Mucosa of rectum (tissue), 2 donors: ENCODE results near the gene ADISSP.
A peak's percentile ranks its signal among the peaks of the same experiment; 100 is the strongest.
"Not testable (repeated sequence)": the region's sequence is repeated elsewhere in the genome, so short reads cannot be mapped to it uniquely, and the experiment has no call there.

Experiments
- H3K27ac ChIP-seq, 2 donors: one replicate each; pipeline ENCODE4 v1.7.0; 2013; ENCODE audit warnings: inconsistent platforms in 2 of 2, low read depth in 2 of 2, low read length in 2 of 2
- H3K27me3 ChIP-seq, 2 donors: one replicate each; pipeline ENCODE4 v1.7.0; 2013; ENCODE audit warnings: low read length in 2 of 2; ENCODE audit not compliant: control insufficient read depth in 2 of 2, insufficient read depth in 2 of 2
- H3K36me3 ChIP-seq, 2 donors: one replicate each; pipeline ENCODE4 v1.7.0; 2013; ENCODE audit warnings: low read length in 2 of 2; ENCODE audit not compliant: control insufficient read depth in 2 of 2, insufficient read depth in 2 of 2
- H3K4me1 ChIP-seq, 2 donors: one replicate each; pipeline ENCODE4 v1.7.0; 2013; ENCODE audit warnings: low read length in 2 of 2, mild to moderate bottlenecking in 1 of 2; ENCODE audit not compliant: control insufficient read depth in 2 of 2, insufficient read depth in 2 of 2
- H3K4me3 ChIP-seq, 2 donors: one replicate each; pipeline ENCODE4 v1.7.0; 2013; ENCODE audit warnings: low read length in 2 of 2
- H3K9ac ChIP-seq, 2 donors: one replicate each; pipeline ENCODE4 v1.7.0; 2013; ENCODE audit warnings: low read length in 2 of 2, low read depth in 1 of 2, mild to moderate bottlenecking in 1 of 2
- H3K9me3 ChIP-seq, 2 donors: one replicate each; pipeline ENCODE4 v1.7.0; 2013; ENCODE audit warnings: low read length in 2 of 2; ENCODE audit not compliant: control insufficient read depth in 2 of 2
- donor health status: healthy.
- donor health status: Normal muscosa, but diverticular disease.

ADISSP gene

DNA sequence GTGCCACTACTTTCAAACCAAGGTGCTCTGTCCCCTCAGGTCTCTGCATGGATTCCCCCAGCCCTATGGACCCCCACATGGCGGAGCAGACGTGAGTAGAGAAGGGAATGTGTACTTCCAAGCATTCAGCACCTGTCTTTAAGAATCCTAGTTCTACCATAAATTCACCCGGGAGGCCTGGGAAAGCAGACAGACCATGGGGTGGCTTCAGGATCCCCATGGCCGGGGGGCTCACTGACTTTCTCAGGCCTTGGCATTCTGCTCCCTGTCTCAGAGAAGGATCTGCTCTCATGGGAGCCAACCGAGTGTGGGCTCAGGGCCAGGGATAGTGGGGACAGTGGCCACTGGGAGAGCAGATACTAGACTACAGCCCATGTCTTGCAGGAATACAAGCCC, 30.8 kb upstream of the ADISSP start:
- Histone ChIP-seq H3K27ac (peak overlapping the region; percentile 39 to 62), H3K36me3 (peaks cover 17 to 18% of the 10 kb centered on the region in 2 donors), H3K9ac (peak overlapping the region in 1 of 2 donors; percentile 6), H3K27me3 (no peaks in the 10 kb centered on the region), H3K9me3 (no peaks in the 10 kb centered on the region), H3K4me1 (peaks cover 45 to 47% of the 10 kb centered on the region in 2 donors), H3K4me3 (peak overlapping the region in 1 of 2 donors; percentile 71)

DNA sequence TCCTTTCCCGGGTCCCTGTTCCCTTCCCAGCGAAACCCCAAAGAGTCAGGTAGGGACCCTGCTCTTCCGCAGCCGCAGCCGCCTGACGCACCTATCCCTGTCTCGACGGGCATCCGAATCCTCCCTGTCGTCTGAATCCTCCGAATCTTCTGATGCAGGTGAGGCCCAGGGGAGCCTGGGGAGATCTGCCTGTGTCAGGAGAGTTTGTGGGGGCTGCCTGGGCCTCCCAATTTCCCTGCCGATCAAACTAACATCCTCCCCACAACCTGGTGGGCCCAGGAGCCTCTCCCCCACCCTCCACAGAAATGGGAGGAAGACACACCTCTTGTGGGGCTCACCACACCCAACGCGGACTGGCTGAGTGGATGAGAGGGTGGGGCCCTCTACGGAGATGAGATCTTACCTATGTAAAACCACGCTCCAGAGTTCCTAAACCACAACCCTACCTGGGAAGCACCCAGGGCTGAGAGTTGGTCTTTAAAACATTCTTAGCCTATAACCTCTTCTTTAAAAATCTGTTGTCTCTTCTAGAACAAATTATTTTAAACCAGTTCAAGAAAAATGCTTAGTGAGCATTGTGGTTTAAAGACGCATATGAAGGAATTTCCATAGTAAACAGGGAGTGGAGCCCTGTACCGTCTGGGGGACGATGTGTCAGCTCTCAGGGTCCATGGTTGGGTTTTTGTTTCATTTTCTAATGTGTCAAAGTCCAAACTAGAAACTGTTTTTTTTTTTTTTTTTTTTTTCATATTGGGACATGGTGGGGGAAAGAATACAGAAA, 30.2 kb upstream of the ADISSP start:
- peak overlapping the region; percentile 39 to 62 for H3K27ac ChIP-seq
- H3K36me3 ChIP-seq: peaks cover 11 to 15% of the 10 kb centered on the region in 2 donors
- peaks cover 45 to 47% of the 10 kb centered on the region in 2 donors for H3K4me1 ChIP-seq
- peak overlapping the region; percentile 71 to 79 for H3K4me3 ChIP-seq
- no peaks in the 10 kb centered on the region for H3K9me3 ChIP-seq
- H3K27me3 ChIP-seq: no peaks in the 10 kb centered on the region
- H3K9ac ChIP-seq: peak overlapping the region; percentile 6 to 19

DNA sequence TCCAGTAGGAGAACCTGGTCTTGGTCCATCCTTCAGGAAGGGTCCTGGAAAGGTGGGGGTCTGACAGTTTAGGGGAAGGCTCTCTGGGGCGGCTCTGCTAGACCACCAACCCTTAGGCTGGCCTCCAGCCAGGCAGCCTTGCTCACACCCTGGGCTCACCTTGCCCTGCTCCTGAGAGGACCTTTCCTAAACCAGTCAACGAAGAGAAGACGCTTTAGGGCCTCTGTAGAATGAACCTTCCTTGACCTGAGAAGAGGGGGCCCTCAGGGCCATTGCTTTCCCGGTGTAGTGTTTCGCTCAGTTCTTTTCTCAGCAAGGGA, 29.6 kb upstream of the ADISSP start:
- Histone ChIP-seq H3K27ac (peak overlapping the region in 1 of 2 donors; percentile 62), H3K9me3 (no peaks in the 10 kb centered on the region), H3K27me3 (no peaks in the 10 kb centered on the region), H3K4me1 (peaks cover 45 to 47% of the 10 kb centered on the region in 2 donors), H3K9ac (peak overlapping the region; percentile 2 to 27), H3K4me3 (peak overlapping the region; percentile 71 to 79), H3K36me3 (peaks cover 5 to 12% of the 10 kb centered on the region in 2 donors)

GRCh38 chr20:3796477-3797225, 29.1 kb upstream of the ADISSP start:
- Histone ChIP-seq H3K27ac (peak overlapping the region in 1 of 2 donors; percentile 98), H3K4me1 (peaks cover 45 to 47% of the 10 kb centered on the region in 2 donors), H3K9ac (peak overlapping the region; percentile 27 to 63), H3K9me3 (no peaks in the 10 kb centered on the region), H3K36me3 (peaks cover 5 to 6% of the 10 kb centered on the region in 2 donors), H3K27me3 (no peaks in the 10 kb centered on the region), H3K4me3 (peak overlapping the region; percentile 71 to 79)

DNA sequence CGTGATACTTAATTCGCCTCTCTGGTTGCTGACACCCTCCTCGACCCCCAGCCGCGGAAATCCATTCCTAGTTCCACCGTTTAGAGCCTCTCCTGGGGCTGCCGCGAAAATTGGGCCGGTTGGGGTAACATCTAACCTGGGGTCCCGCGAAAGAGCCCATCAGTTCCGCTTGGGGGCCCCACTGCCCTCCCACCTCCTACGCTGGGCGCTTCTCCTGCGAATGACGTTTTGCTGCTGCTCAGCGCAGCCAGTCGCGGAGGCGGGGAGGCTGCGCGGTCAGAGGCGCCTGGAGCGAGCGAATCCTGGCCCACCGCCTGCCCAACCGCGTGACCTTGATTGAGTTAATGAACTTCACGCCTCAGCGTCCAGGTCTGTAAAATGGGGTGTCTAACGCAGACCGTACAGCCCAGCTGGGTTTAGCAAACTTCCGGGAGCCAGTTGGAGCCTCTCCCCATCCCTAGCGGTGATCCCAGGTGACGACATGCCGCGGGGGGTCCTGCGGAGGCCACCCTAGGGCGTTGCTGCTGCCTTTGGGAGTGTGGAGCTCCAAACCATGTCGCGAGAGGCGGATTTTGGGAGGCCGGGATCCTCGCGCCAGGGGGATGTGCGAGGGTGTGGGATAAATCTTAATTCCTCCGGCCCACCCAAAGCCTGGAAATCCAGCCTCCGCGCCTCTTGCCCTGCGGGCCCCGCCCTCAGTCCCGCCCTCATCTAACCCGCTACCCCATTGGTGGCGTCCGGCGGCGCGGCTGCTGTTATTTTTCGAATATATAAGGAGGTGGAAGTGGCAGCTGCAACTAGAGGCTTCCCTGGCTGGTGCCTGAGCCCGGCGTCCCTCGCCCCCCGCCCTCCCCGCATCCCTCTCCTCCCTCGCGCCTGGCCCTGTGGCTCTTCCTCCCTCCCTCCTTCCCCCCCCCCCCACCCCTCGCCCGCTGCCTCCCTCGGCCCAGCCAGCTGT, 28.2 kb upstream of the ADISSP start, which contains the start of gene CDC25B:
Gene CDC25B, plus strand, starts transcription at position 800 of the 958 bp plus-strand sequence. CDS start 222 bp downstream, outside the sequence.
- Histone ChIP-seq H3K4me1 (peaks cover 45 to 46% of the 10 kb centered on the region in 2 donors), H3K9me3 (no peaks in the 10 kb centered on the region), H3K27me3 (no peaks in the 10 kb centered on the region), H3K9ac (peak within 1 kb of the TSS; percentile 85 to 95), H3K4me3 (peak within 1 kb of the TSS; percentile 79 to 87), H3K36me3 (no peaks in the 10 kb centered on the region), H3K27ac (peak within 1 kb of the TSS; percentile 91 to 98)

DNA sequence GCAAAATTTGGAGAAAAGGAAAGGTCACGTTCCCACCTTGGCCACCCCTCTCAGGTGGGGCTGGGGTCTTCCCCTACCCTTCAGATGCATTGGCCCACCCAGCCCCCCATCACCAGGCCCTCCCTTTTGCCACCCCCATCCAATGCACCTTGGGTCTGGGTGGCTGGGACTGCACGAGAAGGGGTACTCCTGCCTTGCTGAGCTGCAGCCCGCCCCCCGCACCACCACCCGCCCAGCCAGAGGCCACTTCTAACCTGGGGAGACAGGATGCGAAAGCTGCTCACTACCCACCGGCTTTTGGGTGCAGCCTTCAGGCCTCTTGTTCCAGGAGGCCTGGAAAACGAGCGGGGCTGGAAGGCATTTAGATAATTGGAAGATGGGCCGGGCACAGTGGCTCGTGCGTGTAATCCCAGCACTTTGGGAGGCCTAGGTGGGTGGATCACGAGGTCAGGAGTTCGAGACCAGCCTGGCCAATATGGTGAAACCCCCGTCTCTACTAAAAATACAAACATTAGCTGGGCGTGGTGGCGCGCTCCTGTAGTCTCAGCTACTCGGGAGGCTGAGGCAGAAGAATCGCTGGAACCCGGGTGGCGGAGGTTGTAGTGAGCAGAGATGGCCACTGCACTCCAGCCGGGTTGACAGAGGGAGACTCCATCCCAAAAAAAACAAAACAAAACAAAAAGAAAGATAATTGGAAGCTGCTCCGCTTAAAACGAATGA, 27.3 kb upstream of the ADISSP start:
- no peaks in the 10 kb centered on the region for H3K9me3 ChIP-seq
- peak overlapping the region in 1 of 2 donors; percentile 87 for H3K4me3 ChIP-seq
- H3K36me3 ChIP-seq: no peaks in the 10 kb centered on the region
- H3K9ac ChIP-seq: peak overlapping the region; percentile 85 to 95
- H3K27me3 ChIP-seq: no peaks in the 10 kb centered on the region
- H3K4me1 ChIP-seq: peaks cover 38 to 39% of the 10 kb centered on the region in 2 donors
- H3K27ac ChIP-seq: peak overlapping the region; percentile 91 to 98

DNA sequence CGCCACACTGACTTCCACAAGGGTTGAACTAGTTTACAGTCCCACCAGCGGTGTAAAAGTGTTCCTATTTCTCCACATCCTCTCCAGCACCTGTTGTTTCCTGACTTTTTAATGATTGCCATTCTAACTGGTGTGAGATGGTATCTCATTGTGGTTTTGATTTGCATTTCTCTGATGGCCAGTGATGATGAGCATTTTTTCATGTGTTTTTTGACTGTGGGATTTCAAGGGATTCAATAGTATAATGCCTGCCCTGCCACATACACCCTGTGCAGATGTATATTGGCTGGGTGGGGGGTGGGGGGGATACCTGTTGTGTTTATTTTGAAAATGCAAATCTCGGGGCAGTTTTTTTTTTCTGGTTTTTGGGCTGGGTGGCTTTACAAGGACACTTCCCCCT, 26.6 kb upstream of the ADISSP start:
- not testable (repeated sequence) for H3K9ac ChIP-seq, H3K27ac ChIP-seq, H3K4me3 ChIP-seq, H3K27me3 ChIP-seq, H3K9me3 ChIP-seq, H3K36me3 ChIP-seq
- H3K4me1 ChIP-seq: peaks cover 31 to 33% of the 10 kb centered on the region in 2 donors

DNA sequence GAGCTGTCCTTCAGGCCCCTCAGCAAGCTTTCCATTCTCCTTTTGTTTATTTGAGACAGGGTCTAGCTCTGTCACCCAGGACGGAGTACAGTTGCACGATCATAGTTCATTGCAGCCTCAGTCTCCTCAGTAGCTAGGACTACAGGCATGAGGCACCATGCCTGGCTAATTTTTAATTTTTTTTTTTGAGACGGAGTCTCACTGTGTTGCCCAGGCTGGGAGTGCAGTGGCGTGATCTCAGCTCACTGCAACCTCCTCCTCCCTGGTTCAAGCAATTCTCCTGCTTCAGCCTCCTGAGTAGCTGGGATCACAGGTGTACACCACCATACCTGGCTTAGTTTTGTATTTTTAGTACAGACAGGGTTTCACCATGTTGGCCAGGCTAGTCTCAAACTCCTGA, 21.6 kb upstream of the ADISSP start:
- not testable (repeated sequence) for H3K9me3 ChIP-seq, H3K4me3 ChIP-seq, H3K9ac ChIP-seq, H3K36me3 ChIP-seq, H3K27ac ChIP-seq, H3K27me3 ChIP-seq
- H3K4me1 ChIP-seq: peaks cover 16 to 30% of the 10 kb centered on the region in 2 donors

- no peak overlapping the region for H3K9ac ChIP-seq
- peaks cover 5% of the 10 kb centered on the region in 2 donors for H3K36me3 ChIP-seq
- H3K9me3 ChIP-seq: no peaks in the 10 kb centered on the region
- H3K4me1 ChIP-seq: peaks cover 16 to 30% of the 10 kb centered on the region in 2 donors
- H3K27ac ChIP-seq: no peak overlapping the region
- no peak overlapping the region for H3K4me3 ChIP-seq
- no peaks in the 10 kb centered on the region for H3K27me3 ChIP-seq
These were observed 21.2 kb upstream of the ADISSP start for GRCh38 chr20:3788685-3789155.
